HG02798 (cell line): ENCODE results near the gene CD40.

Source experiments
- ATAC-seq: cut with Tn5 transposase; IDR thresholded peaks from one replicate; pipeline ENCODE4 v1.9.1; 2021; ENCODE audit warnings: mild to moderate bottlenecking; ENCODE audit not compliant: unreplicated experiment, poor library complexity

Gene CD40

DNA sequence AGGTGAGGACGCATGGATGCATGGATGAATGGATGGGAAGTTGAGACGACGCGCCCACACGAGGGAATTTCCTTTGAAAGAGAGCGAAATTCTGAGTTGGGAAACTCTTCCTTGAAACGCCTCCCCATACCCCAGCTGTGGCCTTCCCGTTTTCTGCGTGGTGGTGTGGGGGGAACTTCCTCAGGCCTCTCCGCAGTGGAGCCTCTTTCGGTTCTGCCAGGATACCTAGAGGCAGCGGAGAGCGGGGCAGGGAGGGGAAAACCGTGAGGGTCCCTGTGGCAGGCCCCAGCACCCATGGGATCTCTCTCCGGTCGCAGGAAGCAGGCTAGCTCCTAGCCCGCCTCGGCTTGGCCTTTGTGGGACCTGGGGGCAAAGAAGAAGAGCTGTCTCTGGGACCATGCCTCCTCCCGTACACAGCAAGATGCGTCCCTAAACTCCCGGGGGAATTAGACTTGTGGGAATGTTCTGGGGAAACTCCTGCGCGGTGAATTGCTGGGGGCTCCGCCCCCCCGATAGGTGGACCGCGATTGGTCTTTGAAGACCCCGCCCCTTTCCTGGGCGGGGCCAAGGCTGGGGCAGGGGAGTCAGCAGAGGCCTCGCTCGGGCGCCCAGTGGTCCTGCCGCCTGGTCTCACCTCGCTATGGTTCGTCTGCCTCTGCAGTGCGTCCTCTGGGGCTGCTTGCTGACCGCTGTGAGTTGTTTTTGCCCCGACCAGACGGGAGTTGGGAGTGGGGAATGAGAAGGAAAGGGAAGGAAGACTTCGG is at the start of gene CD40:
TSS of gene CD40 (plus strand) at position 611 of the 764 bp plus-strand sequence. CDS start at position 641, 30 bp downstream.
- peak; percentile 83 for ATAC-seq

DNA sequence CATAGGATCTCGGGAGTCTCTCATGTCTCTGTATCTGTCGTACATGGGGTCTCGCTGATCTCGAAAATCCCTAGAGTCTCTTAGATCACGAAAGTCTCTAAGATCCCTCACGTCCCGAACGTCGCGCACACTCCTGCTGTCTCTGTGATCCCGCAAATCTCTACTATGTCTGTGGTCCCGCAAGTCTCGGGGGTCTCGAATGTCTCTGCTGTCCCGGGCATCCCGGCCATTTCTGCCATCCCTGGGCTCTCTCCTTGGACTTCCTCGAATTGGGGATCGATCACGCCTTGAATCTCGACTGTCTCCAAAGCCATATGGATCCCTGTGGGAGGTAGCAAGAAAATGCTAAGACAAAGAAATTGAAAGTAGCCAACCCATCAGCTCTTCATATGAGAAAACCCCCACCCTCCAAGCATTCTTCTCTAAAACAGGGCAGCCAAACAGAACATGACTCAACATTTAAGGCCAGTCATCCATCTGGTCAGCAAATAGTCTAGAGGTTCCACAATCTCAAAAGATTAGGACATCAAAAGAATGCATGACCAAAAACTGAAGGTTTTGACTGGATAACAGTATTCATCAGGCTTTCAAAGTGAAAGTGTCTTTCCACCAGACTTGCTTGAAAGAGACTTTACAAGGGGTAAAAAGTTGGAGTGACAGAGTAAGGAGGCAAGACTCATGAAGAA is 47.8 kb upstream of the CD40 start:
- ATAC-seq: no peak

DNA sequence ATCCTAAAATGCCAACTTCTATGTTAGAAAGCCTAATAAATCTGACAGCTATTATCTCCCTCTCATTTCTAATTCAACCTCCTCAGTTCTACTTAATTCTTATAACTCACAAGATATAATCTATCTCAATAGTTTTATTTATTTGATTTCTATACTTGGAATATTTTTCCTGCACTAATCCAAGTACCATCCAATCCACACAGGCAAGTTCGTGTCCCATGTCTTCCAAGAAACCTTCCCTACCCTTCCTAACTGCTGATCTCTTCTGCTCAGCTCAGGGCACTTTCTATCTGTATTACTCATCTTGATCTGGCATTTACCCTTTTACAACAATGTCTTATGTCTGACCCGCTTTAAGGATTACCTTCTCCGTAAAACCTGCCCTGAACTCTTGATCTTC is 46.5 kb upstream of the CD40 start:
- ATAC-seq: no peak

DNA sequence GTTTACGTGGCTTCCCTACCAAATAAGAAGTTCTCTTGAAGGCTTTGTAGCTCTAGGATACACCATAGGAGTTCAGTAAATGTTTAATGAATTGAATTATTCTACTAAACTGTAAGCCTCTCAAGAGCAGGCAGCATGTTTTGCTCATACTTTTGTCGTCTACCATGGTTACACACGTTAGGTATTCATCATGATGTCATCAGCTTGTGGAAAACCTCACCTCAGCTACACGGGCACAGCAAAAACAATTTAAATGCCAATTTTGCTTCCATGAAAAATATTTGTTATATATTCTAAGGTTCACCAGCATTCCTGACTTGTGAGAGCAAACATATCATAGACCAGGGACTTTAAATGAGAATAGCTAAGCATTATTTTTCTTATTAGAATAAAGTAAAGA is 45.1 kb upstream of the CD40 start:
- ATAC-seq: no peak

DNA sequence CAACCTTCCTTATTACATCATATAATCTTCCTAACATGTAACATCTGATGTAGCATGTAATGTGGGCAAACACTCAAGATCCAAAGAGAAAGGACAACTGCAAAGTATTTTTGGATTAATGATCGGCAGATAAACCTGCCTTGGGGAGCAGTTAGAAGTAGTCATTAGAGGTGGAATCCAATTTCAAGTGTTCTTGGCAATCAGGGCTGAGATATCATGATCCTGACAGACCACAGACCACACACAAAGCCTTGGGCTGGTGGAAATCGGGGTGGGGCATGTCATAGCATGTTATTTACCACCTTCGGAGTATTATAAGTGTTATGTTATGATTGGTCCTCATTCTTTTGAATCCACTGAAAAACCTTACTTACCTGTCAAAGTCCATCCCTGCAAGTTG is 44.7 kb upstream of the CD40 start:
- no peak for ATAC-seq

DNA sequence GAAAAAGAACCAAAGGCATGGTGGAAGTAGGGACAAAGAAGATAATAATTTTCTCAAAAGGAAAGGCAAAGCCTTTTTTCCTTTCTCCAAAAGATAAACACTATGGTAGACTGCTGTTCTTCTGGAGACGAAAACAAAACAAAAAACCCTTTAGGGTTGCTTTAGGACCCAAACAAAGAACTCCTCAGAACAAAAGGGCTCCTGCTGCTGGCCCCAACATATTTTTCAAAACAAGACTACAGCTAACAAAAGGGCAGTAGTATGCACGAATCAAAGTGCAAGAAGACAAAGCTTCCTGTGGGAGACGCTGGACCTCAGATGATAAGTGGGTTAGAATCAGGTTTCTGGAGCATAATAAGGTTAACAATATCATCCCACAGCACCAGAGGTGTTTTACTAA is 44.1 kb upstream of the CD40 start:
- no peak for ATAC-seq

DNA sequence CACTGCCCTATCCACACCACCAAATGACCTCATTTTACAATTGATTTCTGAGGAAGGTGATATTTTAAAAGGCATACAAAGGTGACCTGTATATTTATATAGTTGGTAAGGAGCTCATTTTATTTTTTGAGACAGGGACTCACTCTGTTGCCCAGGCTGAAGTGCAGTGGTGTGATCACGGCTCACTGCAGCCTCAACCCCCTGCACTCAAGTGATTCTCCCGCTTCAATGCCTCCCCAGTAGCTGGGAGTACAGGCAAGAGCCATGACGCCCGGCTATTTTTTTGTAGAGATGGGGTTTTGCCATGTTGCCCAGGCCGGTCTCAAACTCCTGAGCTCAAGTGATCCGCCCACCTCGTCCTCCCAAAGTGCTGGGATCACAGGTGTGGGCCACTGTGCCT is 41.3 kb upstream of the CD40 start:
- ATAC-seq: no peak

DNA sequence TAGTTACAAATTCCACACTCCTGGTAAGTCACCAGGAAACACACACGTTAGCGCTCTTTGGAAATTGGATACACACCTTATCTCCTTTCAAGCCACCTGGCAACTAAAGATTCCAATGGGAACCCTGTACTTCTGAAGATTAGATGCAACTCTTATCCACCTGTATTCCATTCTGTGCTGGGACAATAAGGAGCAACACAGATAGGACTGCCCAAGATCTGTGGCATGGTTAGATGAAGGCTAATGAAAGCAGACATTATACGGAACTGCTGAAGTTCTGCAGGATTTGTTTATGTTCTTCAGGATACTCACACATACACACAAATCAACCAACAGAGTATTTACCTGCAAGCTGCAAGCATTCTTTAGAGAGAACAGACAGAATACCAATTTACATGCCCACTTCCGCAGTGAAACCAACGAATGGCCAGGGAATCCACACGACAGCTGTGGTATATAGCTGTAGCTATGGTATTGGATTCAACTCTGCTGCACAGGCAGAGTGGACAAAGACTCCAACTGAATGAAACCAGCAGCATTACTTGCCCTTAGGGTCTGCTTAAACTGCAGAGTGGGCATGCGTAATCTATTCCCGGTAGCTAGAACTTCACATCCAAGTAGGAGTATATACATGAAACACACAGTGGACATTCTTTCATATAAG is 40.3 kb upstream of the CD40 start:
- no peak for ATAC-seq

DNA sequence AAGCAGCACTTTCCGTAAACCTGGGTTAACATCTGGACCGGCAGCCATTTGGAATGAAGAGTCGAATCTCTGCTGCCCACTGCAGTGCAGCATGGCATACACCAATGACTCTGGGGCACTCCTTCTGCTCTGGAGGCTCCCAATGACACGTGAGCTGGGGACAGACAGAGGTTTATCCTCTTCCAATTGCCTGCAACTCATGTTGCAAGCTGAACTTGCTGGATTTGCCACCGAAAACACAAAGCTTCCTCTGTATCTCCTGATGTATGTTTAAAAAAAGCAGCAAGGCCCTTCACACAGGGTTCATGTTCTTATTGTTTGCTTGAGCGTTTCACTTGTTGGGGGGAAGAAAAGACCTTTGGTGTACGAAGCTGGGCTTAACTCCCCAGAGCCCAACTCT is 39.2 kb upstream of the CD40 start:
- ATAC-seq: no peak

DNA sequence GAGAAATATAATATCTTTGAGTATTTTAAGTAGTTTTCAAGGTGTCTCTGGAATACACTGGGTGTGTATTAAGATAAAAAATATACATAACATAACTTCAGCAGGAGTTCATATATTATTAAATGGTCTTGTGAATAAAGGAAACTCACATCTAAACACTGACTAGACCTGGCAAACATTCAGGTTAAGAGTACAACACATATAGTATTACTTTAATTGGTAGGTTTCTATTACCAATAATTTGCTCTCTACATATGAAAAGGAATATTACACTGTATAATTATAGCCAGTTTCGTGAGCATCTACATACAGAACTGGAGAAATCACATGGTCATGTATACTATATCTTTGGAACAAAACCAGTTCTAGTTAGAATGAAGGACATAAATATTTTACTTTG is 37.0 kb upstream of the CD40 start:
- ATAC-seq: no peak

DNA sequence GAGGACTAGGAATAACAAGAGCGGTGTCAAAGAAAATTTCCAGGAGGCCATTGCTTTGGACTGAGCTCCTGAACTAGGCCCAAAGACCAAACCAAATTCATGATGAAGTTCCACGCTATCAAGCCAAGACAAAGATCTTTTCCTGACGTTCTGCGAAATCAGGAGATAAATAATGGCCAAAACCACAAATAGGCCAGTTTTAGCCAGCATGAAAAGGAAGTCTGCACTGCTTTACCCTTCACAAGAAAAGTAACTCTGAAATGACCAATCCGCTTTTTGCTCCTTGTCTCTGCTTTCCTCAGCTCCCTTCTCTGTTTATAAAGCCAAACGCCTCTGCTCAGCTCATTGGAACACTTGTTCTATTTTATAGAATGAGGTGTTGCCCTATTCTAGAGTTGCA is 35.0 kb upstream of the CD40 start:
- ATAC-seq: no peak

DNA sequence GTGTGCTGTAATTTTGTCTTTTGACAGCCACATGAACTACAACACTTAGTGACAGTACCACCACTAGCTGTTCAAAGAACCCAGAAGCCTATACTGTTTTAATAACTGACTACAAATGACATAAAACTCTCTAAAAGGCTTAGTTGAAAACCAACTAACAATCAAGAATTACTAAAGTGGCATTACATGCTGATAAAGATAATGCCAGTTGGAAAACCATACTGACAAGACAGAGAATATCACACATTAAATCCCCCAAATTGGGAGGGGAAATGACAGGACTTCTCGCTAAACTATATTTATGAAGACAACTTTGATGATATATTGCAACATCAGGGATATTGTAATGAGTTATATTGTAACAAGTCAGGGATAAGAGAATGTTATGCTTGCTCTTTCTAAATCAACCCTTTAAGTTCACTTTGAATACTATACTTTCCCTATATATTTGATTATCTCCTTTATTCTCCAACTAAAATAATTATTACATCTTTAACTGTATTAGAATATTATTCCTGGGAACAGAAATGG is 34.5 kb upstream of the CD40 start:
- no peak for ATAC-seq

DNA sequence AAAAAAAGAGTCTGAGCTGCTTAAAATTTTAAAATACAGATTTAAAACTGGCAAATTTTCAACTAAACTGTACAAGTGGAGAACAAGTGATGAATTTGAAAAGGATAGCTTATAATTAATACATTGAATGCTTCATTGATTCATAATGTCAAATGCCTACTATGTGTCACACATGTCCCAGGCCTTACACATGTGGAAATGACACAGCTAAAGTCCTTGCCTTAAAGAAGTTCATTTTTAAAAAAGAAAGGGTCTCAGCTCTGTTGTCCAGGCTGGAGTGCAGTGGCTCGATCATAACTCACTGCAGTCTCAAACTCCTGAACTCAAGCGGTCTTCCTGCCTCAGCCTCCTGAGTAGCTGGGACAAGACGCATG is 33.3 kb upstream of the CD40 start:
- ATAC-seq: no peak

DNA sequence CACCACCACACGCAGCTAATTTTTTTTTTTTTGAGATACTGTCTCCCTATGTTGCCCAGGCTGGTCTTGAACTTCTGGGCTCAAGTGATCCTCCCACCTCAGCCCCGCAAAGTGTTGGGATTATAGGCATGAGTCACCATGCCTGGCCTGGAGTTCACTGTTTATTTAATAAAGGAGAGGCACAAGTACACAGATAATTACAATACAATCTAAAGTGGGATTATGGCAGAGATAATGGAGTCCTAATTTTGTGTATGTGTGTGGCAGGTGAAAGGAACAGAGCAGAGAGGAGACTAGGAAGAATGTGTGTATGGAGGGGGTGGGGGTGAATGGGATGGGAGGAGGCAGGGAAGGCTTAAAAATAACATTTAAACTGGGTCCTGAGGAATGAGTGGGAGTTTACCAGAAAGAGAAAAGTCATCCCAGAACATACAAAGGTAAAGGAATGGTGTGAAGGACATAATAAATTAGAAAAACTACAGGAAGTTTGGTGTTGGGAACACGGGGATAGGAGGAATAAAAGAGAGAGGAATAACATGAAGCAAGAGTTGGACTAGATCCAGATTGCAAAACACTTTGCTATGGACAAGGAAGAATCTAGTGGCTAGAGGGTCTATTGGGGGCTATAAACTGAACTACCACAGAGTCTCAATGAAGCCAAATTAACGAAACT is 32.8 kb upstream of the CD40 start:
- ATAC-seq: no peak

DNA sequence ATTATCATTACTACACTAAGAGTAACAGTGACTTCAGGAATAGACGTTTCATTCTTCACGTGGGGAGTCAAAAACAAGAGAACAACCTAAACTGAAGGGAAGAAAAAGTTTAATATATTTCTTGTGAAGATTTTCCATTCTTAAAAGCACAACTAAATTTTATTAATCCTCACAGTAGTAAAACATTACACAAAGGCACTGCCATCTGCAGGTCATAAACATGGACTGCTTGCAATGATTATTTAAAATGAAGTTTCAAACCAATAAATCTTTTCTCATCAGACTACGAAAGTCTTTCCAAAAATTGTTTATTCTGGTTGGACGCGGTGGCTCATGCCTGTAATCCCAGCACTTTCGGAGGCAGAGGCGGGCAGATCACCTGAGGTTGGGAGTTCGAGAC is 31.0 kb upstream of the CD40 start:
- ATAC-seq: no peak

DNA sequence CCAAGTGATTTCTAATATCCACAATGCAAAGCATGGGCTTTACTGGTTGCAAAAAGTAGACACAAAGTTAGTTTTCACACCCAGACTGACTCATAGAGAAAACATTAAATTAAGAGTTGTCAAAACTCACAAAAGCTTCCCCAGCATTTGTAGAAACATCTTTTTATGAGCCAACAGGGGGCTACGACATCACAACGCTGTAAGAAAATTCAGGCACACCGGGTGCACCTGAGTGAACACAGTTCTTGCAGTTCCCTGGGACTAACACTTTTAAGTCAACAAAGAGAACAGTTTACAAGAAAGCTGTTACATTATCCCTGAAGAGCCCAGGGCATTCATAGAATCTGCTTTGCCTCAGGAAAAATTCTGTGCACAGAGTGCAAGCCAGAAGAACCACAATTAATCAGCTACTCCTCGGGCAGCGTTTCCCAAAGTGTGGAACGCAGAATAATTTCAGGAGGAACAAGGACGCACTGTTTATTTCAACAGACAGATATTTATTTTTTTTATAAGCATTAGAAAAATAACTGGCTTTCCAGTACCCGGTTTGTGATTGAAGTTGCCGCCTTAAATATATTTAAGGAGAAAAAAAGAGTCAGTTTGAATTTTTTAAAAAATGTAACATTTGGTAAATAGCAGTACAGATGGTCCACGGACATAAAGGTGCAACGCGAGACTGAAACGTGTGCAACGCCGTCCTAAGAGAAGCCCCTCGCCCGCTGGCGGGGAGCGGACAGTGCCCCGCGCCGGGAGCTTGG is 29.5 kb upstream of the CD40 start:
- no peak for ATAC-seq

DNA sequence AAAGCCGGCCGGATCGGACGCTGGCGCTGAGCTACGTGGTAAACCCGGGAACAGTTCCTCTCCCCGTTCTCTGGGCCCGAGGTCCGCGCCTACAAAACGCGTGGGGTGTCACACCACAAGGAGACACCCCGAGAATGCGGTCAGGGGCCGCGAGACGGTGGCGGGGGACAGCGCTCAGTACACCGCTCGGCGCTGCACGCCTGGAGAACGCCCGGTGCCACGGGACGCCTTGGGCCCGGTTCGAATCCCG is 29.0 kb upstream of the CD40 start:
- ATAC-seq: peak; percentile 24

DNA sequence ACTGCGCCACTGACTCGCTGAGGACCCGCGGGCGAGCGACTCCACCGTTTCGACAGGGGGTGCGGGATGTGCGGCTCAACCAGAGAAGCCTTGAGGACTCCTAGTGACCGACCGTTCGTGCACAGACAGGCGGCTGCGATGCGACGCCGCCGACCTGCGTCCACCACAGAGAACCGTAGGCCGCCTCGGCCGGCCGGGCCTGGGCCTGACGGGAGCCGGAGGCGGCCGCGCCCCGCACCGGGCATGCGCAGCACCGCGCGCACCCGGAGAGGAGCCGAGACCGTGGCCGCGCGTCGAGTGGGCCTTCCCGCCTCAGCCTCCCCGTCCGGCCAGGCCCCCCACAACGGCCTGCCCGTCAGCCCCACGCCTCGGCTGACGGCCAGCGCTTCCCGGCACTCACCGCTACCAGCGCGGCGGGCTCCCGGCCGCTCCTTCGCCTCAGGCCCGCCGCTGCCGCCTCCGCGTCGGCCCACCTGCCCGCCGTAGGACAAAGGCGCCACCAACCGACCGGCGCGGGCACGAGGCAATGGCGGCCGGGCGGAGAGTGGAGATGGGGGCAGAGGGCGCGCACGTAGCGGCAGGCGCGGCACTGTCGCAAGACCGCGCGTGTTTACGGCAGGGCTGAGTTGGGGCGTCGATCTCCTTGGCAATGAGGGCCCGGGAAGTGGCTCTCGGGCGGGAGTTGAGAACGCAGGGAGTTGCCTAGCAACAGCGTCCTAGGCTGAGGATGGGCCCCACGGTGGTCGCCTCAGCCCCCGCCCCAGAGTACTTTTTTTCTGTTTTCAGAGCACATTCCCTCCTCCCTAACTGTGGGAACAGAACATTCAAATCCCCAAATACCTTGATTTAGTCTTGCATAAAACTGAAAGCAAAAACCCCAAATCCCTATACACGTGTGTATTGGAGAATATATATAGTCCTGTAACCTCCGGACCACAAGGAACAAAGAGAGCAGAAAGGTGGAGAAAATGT is 28.4 kb upstream of the CD40 start, which contains the start of gene NCOA5:
TSS of gene NCOA5 (minus strand) at position 546 of the 972 bp plus-strand sequence. CDS start 10,538 bp downstream, outside the sequence.
- peak; percentile 91 for ATAC-seq
